Right atrium auricular region (tissue), 2 donors: ENCODE measurements around the gene GFPT2. TPM values are rescaled to one million over a fixed set of nuclear protein-coding genes. Genes with fewer than 3 reads are reported as not detected.

ENCODE experiments used
- DNase-seq: peaks from one replicate; pipeline ENCODE4 v3.0.0-alpha.2; 2019; ENCODE audit warnings: low spot score
- H3K27ac ChIP-seq, 2 donors: fragments of 200-600 bp; sonication (generic); 1 replicate in 1 of 2; 2 replicates in 1 of 2; pipeline ENCODE4 v1.5.1; 2016 to 2019
- H3K27me3 ChIP-seq, 2 donors: fragments of 200-600 bp; sonication (generic); one replicate each; pipeline versions ENCODE4 v1.5.1 to v1.6.0; 2017 to 2019
- H3K36me3 ChIP-seq: fragments of 200-600 bp; sonication (generic); one replicate; pipeline ENCODE4 v1.5.1; 2016
- H3K4me1 ChIP-seq, 2 donors: fragments of 200-600 bp; sonication (generic); one replicate each; pipeline versions ENCODE4 v1.5.1 to v1.6.0; 2017 to 2019
- H3K4me3 ChIP-seq, 2 donors: fragments of 200-600 bp; sonication (generic); 1 replicate in 1 of 2; 2 replicates in 1 of 2; pipeline ENCODE4 v1.5.1; 2017 to 2019; ENCODE audit warnings: mild to moderate bottlenecking in 1 of 2, moderate library complexity in 1 of 2
- H3K9me3 ChIP-seq, 2 donors: fragments of 200-600 bp; sonication (generic); one replicate each; pipeline ENCODE4 v1.5.1; 2019
- CTCF ChIP-seq, 2 donors: fragments of 200-600 bp; sonication (generic); IDR thresholded peaks; one replicate each; pipeline ENCODE4 v1.5.1; 2019; ENCODE audit warnings: antibody characterized with exemption in 2 of 2
- total RNA-seq, 2 donors: library from RNA; depleted of rRNA; stranded (reverse); fragments of >200 nt; gene quantifications; one replicate each; pipeline ENCODE4 v1.1.0, GENCODE V29; 2016

GFPT2 gene
- total RNA-seq, 2 donors from 2014 or later, result 25.4 to 27.2 TPM

- Histone ChIP-seq H3K4me1 (no peaks in the 10 kb centered on the region), H3K27me3 (no peaks in the 10 kb centered on the region), H3K36me3 (peaks cover 7% of the 10 kb centered on the region), H3K27ac (no peak overlapping the region), H3K4me3 (no peak overlapping the region), H3K9me3 (no peaks in the 10 kb centered on the region)
- TF ChIP-seq CTCF (IDR thresholded peaks at IDR 0.05), result no peak
- DNase-seq, result no peak
Observed at GRCh38 chr5:180324601-180324950, 28.6 kb downstream of the GFPT2 start.

- TF ChIP-seq CTCF (IDR thresholded peaks at IDR 0.05), result no peak
- Histone ChIP-seq H3K27me3 (no peaks in the 10 kb centered on the region), H3K27ac (no peak overlapping the region), H3K36me3 (peaks cover 7% of the 10 kb centered on the region), H3K4me1 (no peaks in the 10 kb centered on the region), H3K9me3 (no peaks in the 10 kb centered on the region), H3K4me3 (no peak overlapping the region)
- no peak for DNase-seq
Observed at GRCh38 chr5:180323941-180324600, 29.1 kb downstream of the GFPT2 start.

GRCh38 chr5:180323160-180323559 is 30.0 kb downstream of the GFPT2 start:
- Histone ChIP-seq H3K4me3 (no peak overlapping the region), H3K36me3 (peaks cover 7% of the 10 kb centered on the region), H3K9me3 (no peaks in the 10 kb centered on the region), H3K27me3 (no peaks in the 10 kb centered on the region), H3K4me1 (no peaks in the 10 kb centered on the region), H3K27ac (no peak overlapping the region)
- no peak for TF ChIP-seq CTCF (IDR thresholded peaks at IDR 0.05)
- DNase-seq, result no peak

- no peak for DNase-seq
- no peak for TF ChIP-seq CTCF (IDR thresholded peaks at IDR 0.05)
- no peaks in the 10 kb centered on the region for H3K9me3 ChIP-seq
Observed at GRCh38 chr5:180318456-180319089, 34.6 kb downstream of the GFPT2 start.

GRCh38 chr5:180316586-180316985 is 36.5 kb downstream of the GFPT2 start:
- Histone ChIP-seq H3K27me3 (no peaks in the 10 kb centered on the region), H3K27ac (no peak overlapping the region), H3K4me1 (no peaks in the 10 kb centered on the region), H3K9me3 (no peaks in the 10 kb centered on the region), H3K4me3 (no peak overlapping the region), H3K36me3 (peaks cover 8% of the 10 kb centered on the region)
- TF ChIP-seq CTCF (IDR thresholded peaks at IDR 0.05), result no peak
- DNase-seq, result no peak

More at GRCh38 chr5:180318456-180319089, 34.6 kb downstream of the GFPT2 start:
- peaks cover 8% of the 10 kb centered on the region for H3K36me3 ChIP-seq
- H3K4me3 ChIP-seq, result no peak overlapping the region
- no peaks in the 10 kb centered on the region for H3K27me3 ChIP-seq
- H3K4me1 ChIP-seq, result no peaks in the 10 kb centered on the region
- no peak overlapping the region for H3K27ac ChIP-seq
